Measurements from ENCODE around the gene ACVR1.

ACVR1 gene

GRCh38 chr2:157833721-157834120 lies 42.4 kb downstream of the ACVR1 start:
- Histone ChIP-seq H2BK5ac (ENCODE audit: low read length) (no peak overlapping the region), H4K8ac (ENCODE audit: low read depth, low read length) (no peak overlapping the region), H3K79me1 (ENCODE audit: low read depth, low read length) (no peaks in the 10 kb centered on the region), H2BK12ac (ENCODE audit: low read length) (no peak overlapping the region), H3K18ac (ENCODE audit: low read length) (no peak overlapping the region), H3K23ac (ENCODE audit: low read depth, low read length, poor library complexity) (no peak overlapping the region), H3K36me3 (replicated peaks in 1 of 2; ENCODE audit: control insufficient read depth in 2 of 2, insufficient read depth in 2 of 2, low read length in 2 of 2) (peaks cover 0 to 4% of the 10 kb centered on the region in 2 donors), H3K4me2 (ENCODE audit: insufficient read depth, low read length, poor library complexity, severe bottlenecking) (no peak overlapping the region), H2AK5ac (ENCODE audit: low read depth, low read length) (no peak overlapping the region), H3K4ac (ENCODE audit: low read length) (no peak overlapping the region), H3K4me1 (ENCODE audit: control insufficient read depth in 2 of 2, insufficient read depth in 1 of 2, low read depth in 1 of 2, low read length in 2 of 2) (peaks cover 10 to 14% of the 10 kb centered on the region in 2 donors), H3K14ac (ENCODE audit: low read length) (no peak overlapping the region), H3K27me3 (ENCODE audit: control insufficient read depth in 3 of 3, insufficient read depth in 3 of 3, low read depth in 1 of 3, low read length in 3 of 3) (no peaks in the 10 kb centered on the region), H3K9ac (ENCODE audit: low read depth, low read length, poor library complexity) (no peak overlapping the region), H2BK15ac (ENCODE audit: low read length) (no peak overlapping the region), H4K91ac (ENCODE audit: low read depth, low read length, poor library complexity) (no peak overlapping the region), H2BK120ac (ENCODE audit: low read depth, low read length) (no peak overlapping the region), H2AFZ (ENCODE audit: low read length) (no peak overlapping the region), H3K27ac (replicated peaks; ENCODE audit: low read length) (no peak overlapping the region), H3K9me3 (replicated peaks in 1 of 2; ENCODE audit: control insufficient read depth in 2 of 2, insufficient read depth in 1 of 2, low read depth in 1 of 2, low read length in 2 of 2) (no peaks in the 10 kb centered on the region), H3K4me3 (ENCODE audit: low read length in 2 of 2) (no peak overlapping the region)
- DNase-seq (ENCODE audit: low spot score): no peak
- no CpG with 5 or more reads among the region's 1 CpG for WGBS, 2 donors (ENCODE audit: extremely low coverage in 2 of 2, insufficient read length in 2 of 2, insufficient replicate concordance in 1 of 2)

GRCh38 chr2:157831573-157832315 lies 44.4 kb downstream of the ACVR1 start:
- no peak overlapping the region for H2AK5ac ChIP-seq (ENCODE audit: low read depth, low read length)
- no peak overlapping the region for H2BK120ac ChIP-seq (ENCODE audit: low read depth, low read length)
- no peak overlapping the region for H3K4ac ChIP-seq (ENCODE audit: low read length)
- WGBS, 2 donors (ENCODE audit: extremely low coverage in 2 of 2, insufficient read length in 2 of 2, insufficient replicate concordance in 1 of 2): no CpG with 5 or more reads among the region's 3 CpGs
- H3K9me3 ChIP-seq (replicated peaks in 1 of 2; ENCODE audit: control insufficient read depth in 2 of 2, insufficient read depth in 1 of 2, low read depth in 1 of 2, low read length in 2 of 2): no peaks in the 10 kb centered on the region
- H4K8ac ChIP-seq (ENCODE audit: low read depth, low read length): no peak overlapping the region
- no peaks in the 10 kb centered on the region for H3K79me1 ChIP-seq (ENCODE audit: low read depth, low read length)
- no peak overlapping the region for H3K27ac ChIP-seq (replicated peaks; ENCODE audit: low read length)
- H3K27me3 ChIP-seq (ENCODE audit: control insufficient read depth in 3 of 3, insufficient read depth in 3 of 3, low read depth in 1 of 3, low read length in 3 of 3): no peaks in the 10 kb centered on the region
- no peak overlapping the region for H3K23ac ChIP-seq (ENCODE audit: low read depth, low read length, poor library complexity)
- no peak overlapping the region for H3K14ac ChIP-seq (ENCODE audit: low read length)
- peaks cover 0 to 4% of the 10 kb centered on the region in 2 donors for H3K36me3 ChIP-seq (replicated peaks in 1 of 2; ENCODE audit: control insufficient read depth in 2 of 2, insufficient read depth in 2 of 2, low read length in 2 of 2)
- H4K91ac ChIP-seq (ENCODE audit: low read depth, low read length, poor library complexity): no peak overlapping the region
- H3K4me3 ChIP-seq (ENCODE audit: low read length in 2 of 2): no peak overlapping the region
- H3K4me1 ChIP-seq (ENCODE audit: control insufficient read depth in 2 of 2, insufficient read depth in 1 of 2, low read depth in 1 of 2, low read length in 2 of 2): no peaks in the 10 kb centered on the region
- H2AFZ ChIP-seq (ENCODE audit: low read length): no peak overlapping the region
- H3K9ac ChIP-seq (ENCODE audit: low read depth, low read length, poor library complexity): no peak overlapping the region
- no peak overlapping the region for H3K18ac ChIP-seq (ENCODE audit: low read length)
- no peak overlapping the region for H3K4me2 ChIP-seq (ENCODE audit: insufficient read depth, low read length, poor library complexity, severe bottlenecking)
- H2BK15ac ChIP-seq (ENCODE audit: low read length): no peak overlapping the region
- DNase-seq (ENCODE audit: low spot score): no peak
- no peak overlapping the region for H2BK12ac ChIP-seq (ENCODE audit: low read length)
- no peak overlapping the region for H2BK5ac ChIP-seq (ENCODE audit: low read length)

- Histone ChIP-seq H3K4ac (ENCODE audit: low read length) (no peak overlapping the region), H2BK15ac (ENCODE audit: low read length) (no peak overlapping the region), H4K91ac (ENCODE audit: low read depth, low read length, poor library complexity) (no peak overlapping the region), H3K27me3 (ENCODE audit: control insufficient read depth in 3 of 3, insufficient read depth in 3 of 3, low read depth in 1 of 3, low read length in 3 of 3) (no peaks in the 10 kb centered on the region), H2BK120ac (ENCODE audit: low read depth, low read length) (no peak overlapping the region), H2AFZ (ENCODE audit: low read length) (no peak overlapping the region), H3K23ac (ENCODE audit: low read depth, low read length, poor library complexity) (no peak overlapping the region), H2BK5ac (ENCODE audit: low read length) (no peak overlapping the region), H3K4me2 (ENCODE audit: insufficient read depth, low read length, poor library complexity, severe bottlenecking) (no peak overlapping the region), H3K9me3 (replicated peaks in 1 of 2; ENCODE audit: control insufficient read depth in 2 of 2, insufficient read depth in 1 of 2, low read depth in 1 of 2, low read length in 2 of 2) (no peaks in the 10 kb centered on the region), H3K14ac (ENCODE audit: low read length) (no peak overlapping the region), H3K27ac (replicated peaks; ENCODE audit: low read length) (no peak overlapping the region), H3K79me1 (ENCODE audit: low read depth, low read length) (no peaks in the 10 kb centered on the region), H3K4me3 (ENCODE audit: low read length in 2 of 2) (no peak overlapping the region), H2BK12ac (ENCODE audit: low read length) (no peak overlapping the region), H2AK5ac (ENCODE audit: low read depth, low read length) (no peak overlapping the region), H3K9ac (ENCODE audit: low read depth, low read length, poor library complexity) (no peak overlapping the region), H3K4me1 (ENCODE audit: control insufficient read depth in 2 of 2, insufficient read depth in 1 of 2, low read depth in 1 of 2, low read length in 2 of 2) (no peaks in the 10 kb centered on the region), H3K36me3 (replicated peaks in 1 of 2; ENCODE audit: control insufficient read depth in 2 of 2, insufficient read depth in 2 of 2, low read length in 2 of 2) (no peaks in the 10 kb centered on the region), H3K18ac (ENCODE audit: low read length) (no peak overlapping the region), H4K8ac (ENCODE audit: low read depth, low read length) (no peak overlapping the region)
- no peak for DNase-seq (ENCODE audit: low spot score)
- no CpG with 5 or more reads among the region's 2 CpGs for WGBS, 2 donors (ENCODE audit: extremely low coverage in 2 of 2, insufficient read length in 2 of 2, insufficient replicate concordance in 1 of 2)
Observed at GRCh38 chr2:157830696-157831570, 45.2 kb downstream of the ACVR1 start.

GRCh38 chr2:157830266-157830665 lies 45.9 kb downstream of the ACVR1 start:
- H3K27ac ChIP-seq (replicated peaks; ENCODE audit: low read length): no peak overlapping the region
- H3K4me1 ChIP-seq (ENCODE audit: control insufficient read depth in 2 of 2, insufficient read depth in 1 of 2, low read depth in 1 of 2, low read length in 2 of 2): no peaks in the 10 kb centered on the region
- no peak overlapping the region for H3K4me2 ChIP-seq (ENCODE audit: insufficient read depth, low read length, poor library complexity, severe bottlenecking)
- H3K4me3 ChIP-seq (ENCODE audit: low read length in 2 of 2): no peak overlapping the region
- H2AFZ ChIP-seq (ENCODE audit: low read length): no peak overlapping the region
- no peak overlapping the region for H2BK15ac ChIP-seq (ENCODE audit: low read length)
- H3K18ac ChIP-seq (ENCODE audit: low read length): no peak overlapping the region
- no peak overlapping the region for H3K23ac ChIP-seq (ENCODE audit: low read depth, low read length, poor library complexity)
- H2BK5ac ChIP-seq (ENCODE audit: low read length): no peak overlapping the region
- H3K14ac ChIP-seq (ENCODE audit: low read length): no peak overlapping the region
- no peak overlapping the region for H4K8ac ChIP-seq (ENCODE audit: low read depth, low read length)
- no peak overlapping the region for H2AK5ac ChIP-seq (ENCODE audit: low read depth, low read length)
- no peak overlapping the region for H2BK120ac ChIP-seq (ENCODE audit: low read depth, low read length)
- WGBS, 2 donors (ENCODE audit: extremely low coverage in 2 of 2, insufficient read length in 2 of 2, insufficient replicate concordance in 1 of 2): no CpG with 5 or more reads among the region's 1 CpG
- H2BK12ac ChIP-seq (ENCODE audit: low read length): no peak overlapping the region
- no peak overlapping the region for H3K4ac ChIP-seq (ENCODE audit: low read length)
- no peak for DNase-seq (ENCODE audit: low spot score)
- no peak overlapping the region for H3K9ac ChIP-seq (ENCODE audit: low read depth, low read length, poor library complexity)
- H4K91ac ChIP-seq (ENCODE audit: low read depth, low read length, poor library complexity): no peak overlapping the region
- no peaks in the 10 kb centered on the region for H3K9me3 ChIP-seq (replicated peaks in 1 of 2; ENCODE audit: control insufficient read depth in 2 of 2, insufficient read depth in 1 of 2, low read depth in 1 of 2, low read length in 2 of 2)
- H3K36me3 ChIP-seq (replicated peaks in 1 of 2; ENCODE audit: control insufficient read depth in 2 of 2, insufficient read depth in 2 of 2, low read length in 2 of 2): peaks cover 0 to 1% of the 10 kb centered on the region in 2 donors
- H3K79me1 ChIP-seq (ENCODE audit: low read depth, low read length): no peaks in the 10 kb centered on the region
- no peaks in the 10 kb centered on the region for H3K27me3 ChIP-seq (ENCODE audit: control insufficient read depth in 3 of 3, insufficient read depth in 3 of 3, low read depth in 1 of 3, low read length in 3 of 3)
